Measurements from ENCODE around the gene KDM7A. TPM values are rescaled to one million over a fixed set of nuclear protein-coding genes. Genes with fewer than 3 reads are reported as not detected.

Gene KDM7A
- total and polyA plus RNA-seq, 2 of the 8 experiments (the other 6 are each of a cell fraction or from before 2014, with no cell fraction given), result 2.2 to 12.5 TPM

DNA sequence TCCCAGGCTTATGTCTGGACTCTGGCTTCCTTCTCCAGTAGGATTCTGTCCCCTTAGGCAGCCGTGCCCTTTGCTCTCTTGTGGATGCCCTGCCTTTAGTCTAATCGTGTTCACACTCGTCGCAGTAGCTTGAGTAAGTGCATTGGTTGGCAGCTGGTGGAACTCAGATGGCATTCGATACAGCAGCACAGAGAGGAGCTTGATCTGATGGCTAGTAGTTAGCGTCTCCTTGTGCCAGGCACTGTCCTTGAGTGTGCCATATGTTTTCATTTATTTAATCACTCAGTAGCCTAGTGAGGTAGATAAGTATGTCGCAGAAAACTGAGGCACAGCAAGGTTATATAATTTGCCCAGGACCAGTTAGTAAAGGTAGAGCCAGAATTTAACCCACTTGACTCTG, 95.9 kb downstream of the KDM7A start:
- Histone ChIP-seq H2AFZ (ENCODE audit: low read length) (no peak overlapping the region), H3K23ac (ENCODE audit: insufficient read length) (no peak overlapping the region), H3K27ac (ENCODE audit: low read depth, low read length) (no peak overlapping the region), H3K4ac (replicated peaks; ENCODE audit: insufficient read length, low read depth, low read length) (no peak overlapping the region), H4K91ac (replicated peaks; ENCODE audit: insufficient read length, low read length) (no peak overlapping the region), H3K4me2 (ENCODE audit: insufficient read depth in 1 of 2, low read depth in 2 of 2, low read length in 2 of 2) (no peak overlapping the region), H2BK5ac (ENCODE audit: low read depth, low read length) (no peak overlapping the region), H2AK5ac (ENCODE audit: low read depth, low read length) (no peak overlapping the region), H3K79me1 (ENCODE audit: low read depth, low read length) (no peaks in the 10 kb centered on the region), H3K9me3 (ENCODE audit: insufficient read depth in 2 of 2, low read depth in 1 of 2, low read length in 1 of 2) (no peaks in the 10 kb centered on the region), H3K18ac (ENCODE audit: extremely low read depth, low read length) (no peak overlapping the region), H3K56ac (replicated peaks; ENCODE audit: insufficient read length, low read depth, low read length) (no peak overlapping the region), H3K36me3 (ENCODE audit: control insufficient read depth in 2 of 4, insufficient read depth in 4 of 4, low read length in 3 of 4) (no peaks in the 10 kb centered on the region), H3K27me3 (replicated peaks in 1 of 4; ENCODE audit: control insufficient read depth in 3 of 4, extremely low read depth in 1 of 4, insufficient read depth in 3 of 4, low read length in 3 of 4) (no peaks in the 10 kb centered on the region), H3K23me2 (ENCODE audit: low read depth, low read length) (no peaks in the 10 kb centered on the region), H4K5ac (ENCODE audit: insufficient read length, low read depth, low read length) (no peak overlapping the region), H2BK20ac (ENCODE audit: low read length) (no peak overlapping the region), H3K14ac (ENCODE audit: insufficient read length) (no peak overlapping the region), H4K8ac (ENCODE audit: extremely low read depth, insufficient read depth, low read length) (no peak overlapping the region), H2BK120ac (replicated peaks; ENCODE audit: low read depth, low read length) (no peak overlapping the region), H4K20me1 (replicated peaks in 1 of 2; ENCODE audit: control insufficient read depth in 1 of 2, insufficient read depth in 2 of 2, low read length in 2 of 2) (peaks cover 0 to 2% of the 10 kb centered on the region in 2 experiments), H2BK15ac (ENCODE audit: low read length) (no peak overlapping the region), H2BK12ac (ENCODE audit: low read depth, low read length) (no peak overlapping the region; the same call in 1 of the 2 replicates), H3K4me1 (replicated peaks in 1 of 4; ENCODE audit: control insufficient read depth in 3 of 4, insufficient read depth in 4 of 4, low read length in 3 of 4) (no peaks in the 10 kb centered on the region), H3K9ac (replicated peaks in 1 of 4; ENCODE audit: extremely low read depth in 1 of 4, low read depth in 3 of 4, low read length in 3 of 4) (no peak overlapping the region), H3K4me3 (ENCODE audit: extremely low read depth in 1 of 4, insufficient read depth in 2 of 4, low read depth in 3 of 4, low read length in 4 of 4) (no peak overlapping the region), H3K79me2 (ENCODE audit: control insufficient read depth in 1 of 2, insufficient read depth in 2 of 2, low read length in 2 of 2) (no peaks in the 10 kb centered on the region)
- ChIA-PET POLR2A (ENCODE audit: partially characterized antibody) (no interaction called here), CTCF (ENCODE audit: partially characterized antibody) (interaction anchor here (0.9 to 1.2 kb wide), 2 partner anchors 223 to 245 kb away, joined by 3 read pairs; no protein-coding TSS in a partner anchor)
- FAIRE-seq (no peak), DNase-seq (ENCODE audit: low read depth in 1 of 2, low spot score in 2 of 2) (no peak)
- 88% methylated on average over 7 of the region's 7 CpGs; no CpG with 5 or more reads in 1 of the 2 experiments for WGBS, 2 experiments (ENCODE audit: extremely low coverage in 1 of 2, insufficient coverage in 1 of 2, insufficient read length in 1 of 2, insufficient replicate concordance in 2 of 2, low coverage in 1 of 2, low lambda C conversion rate in 2 of 2, missing lambda C conversion rate in 1 of 2)
- TF ChIP-seq SP2 (IDR thresholded peaks at IDR 0.05; ENCODE audit: low read length) (no peak), RNF2 (IDR thresholded peaks at IDR 0.05; ENCODE audit: borderline replicate concordance, low read depth, low read length, missing control alignments, poor library complexity, severe bottlenecking) (no peak)
